HG03060 (cell line): ENCODE data around the gene HEATR3.

Source experiments
- ATAC-seq: cut with Tn5 transposase; IDR thresholded peaks from one replicate; pipeline ENCODE4 v1.9.1; 2021; ENCODE audit warnings: low read depth, moderate number of reproducible peaks; ENCODE audit not compliant: unreplicated experiment

Gene HEATR3

DNA sequence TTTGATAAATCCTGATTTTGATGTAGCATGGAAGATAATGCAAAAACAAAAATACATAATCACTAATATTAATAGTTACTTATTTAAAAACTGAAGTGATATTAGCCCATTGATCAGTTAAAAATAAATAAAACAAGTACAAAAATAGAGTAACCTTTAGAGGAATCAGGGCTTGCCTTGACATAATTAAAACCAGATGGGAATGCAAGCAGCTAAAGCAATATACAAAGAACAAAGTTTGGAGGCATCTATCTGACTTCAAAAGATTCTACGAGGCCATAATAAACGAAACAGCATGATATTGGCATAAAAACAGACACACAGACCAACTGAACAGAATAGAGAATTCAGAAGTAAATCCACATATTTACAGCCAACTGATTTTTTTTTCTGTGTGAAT is 15.0 kb upstream of the HEATR3 start:
- ATAC-seq, result no peak

DNA sequence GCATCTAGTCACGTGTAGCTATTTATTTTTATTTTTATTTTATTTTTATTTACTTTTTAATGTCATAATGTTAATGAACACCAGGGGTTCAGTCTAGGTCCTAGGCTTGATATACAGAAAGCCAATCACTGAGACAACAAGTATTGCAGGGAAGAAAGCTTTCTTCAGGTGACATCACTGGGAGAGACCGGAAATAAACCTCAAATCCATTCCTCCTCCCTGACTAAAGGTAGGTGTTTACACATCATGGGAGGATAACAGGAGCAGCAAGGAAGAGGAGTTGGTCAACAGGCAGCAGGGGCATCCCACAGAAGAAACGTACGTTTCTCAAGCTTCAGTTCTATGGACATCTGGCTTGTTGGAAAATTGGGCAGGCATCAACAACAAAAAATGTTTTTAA is 9.5 kb upstream of the HEATR3 start:
- no peak for ATAC-seq

DNA sequence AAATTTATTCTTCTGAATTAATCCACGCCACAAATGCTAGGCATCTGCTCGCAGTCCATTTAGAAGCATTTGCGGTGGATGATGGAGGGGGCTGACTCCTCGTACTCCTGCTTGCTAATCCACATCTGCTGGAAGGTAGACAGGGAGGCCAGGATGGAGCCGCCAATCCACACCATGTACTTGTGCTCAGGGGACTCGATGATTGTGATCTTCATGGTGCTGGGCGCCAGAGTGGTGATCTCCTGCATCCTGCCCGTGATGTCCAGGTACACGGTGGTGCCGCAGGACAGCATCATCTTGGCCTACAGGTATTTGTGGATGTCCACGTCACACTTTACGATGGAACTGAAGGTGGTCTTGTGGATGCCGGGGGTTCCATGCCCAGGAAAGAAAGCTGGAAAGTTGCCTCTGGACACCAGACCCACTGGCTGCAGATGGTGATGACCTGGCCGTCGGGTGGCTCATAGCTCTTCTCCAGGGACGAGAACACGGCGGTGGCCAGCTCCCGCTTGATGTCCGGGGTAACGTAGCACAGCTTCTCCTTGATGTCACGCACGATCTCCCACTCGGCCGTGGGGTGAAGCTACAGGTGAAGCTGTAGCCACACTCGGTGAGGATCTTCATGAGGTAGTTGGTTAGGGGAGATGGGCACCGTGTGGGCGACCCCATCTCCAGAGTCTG is 7.5 kb upstream of the HEATR3 start:
- ATAC-seq, result no peak

DNA sequence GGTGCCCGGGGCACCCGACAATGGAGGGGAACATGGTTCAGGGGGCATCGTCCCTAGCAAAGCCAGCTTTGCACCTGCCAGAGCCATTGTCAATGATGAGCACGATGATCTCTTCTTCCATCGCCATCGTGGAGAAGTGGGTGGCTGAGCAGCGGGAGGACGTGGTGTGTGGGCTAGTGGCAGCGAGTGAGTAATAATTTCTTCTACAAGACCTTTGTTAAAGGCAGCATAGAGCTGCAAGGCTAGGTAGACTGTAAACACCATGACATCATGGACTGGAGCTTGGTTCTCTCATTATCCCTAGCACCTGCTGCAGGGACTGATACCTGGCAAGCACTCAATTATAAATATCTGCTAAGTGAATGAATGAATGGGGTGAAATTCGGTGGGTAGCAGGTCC is 6.7 kb upstream of the HEATR3 start:
- no peak for ATAC-seq

DNA sequence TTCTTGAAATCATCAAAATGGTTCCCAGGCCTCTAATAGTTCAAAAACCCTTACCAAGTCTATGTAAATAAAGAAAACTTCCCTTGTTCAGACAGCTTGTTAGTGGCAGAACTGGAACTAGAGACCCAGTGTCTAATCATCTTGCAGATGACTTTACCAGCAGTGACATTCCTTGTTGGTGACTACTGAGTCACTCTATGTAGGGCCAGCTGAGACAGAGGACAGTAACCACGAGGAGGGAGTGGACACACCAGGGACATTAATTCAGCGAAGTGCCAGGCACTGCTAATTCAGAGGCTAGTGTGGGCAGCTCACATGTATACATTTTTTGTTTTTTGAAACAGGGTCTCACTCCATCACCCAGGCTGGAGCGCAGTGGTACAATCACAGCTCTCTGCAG is 6.1 kb upstream of the HEATR3 start:
- no peak for ATAC-seq

DNA sequence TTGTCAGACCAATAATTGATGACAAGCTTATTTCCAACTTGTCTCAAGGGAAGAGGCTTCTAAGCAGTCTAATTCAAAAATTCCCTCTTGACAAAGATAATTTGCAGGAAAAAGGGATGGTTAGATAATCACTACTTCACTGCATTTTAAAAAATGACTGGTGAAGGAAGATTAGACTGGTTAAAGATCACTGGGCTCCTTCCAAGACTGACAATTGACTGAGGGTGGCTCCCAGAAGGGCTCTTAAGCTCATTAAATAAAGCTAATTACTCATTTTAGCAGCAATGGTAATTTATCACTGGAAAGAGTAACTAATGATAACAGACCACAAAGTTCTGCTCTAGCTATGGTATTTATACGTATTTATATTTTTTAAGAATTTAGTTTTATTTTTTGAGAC is 4.4 kb upstream of the HEATR3 start:
- no peak for ATAC-seq

DNA sequence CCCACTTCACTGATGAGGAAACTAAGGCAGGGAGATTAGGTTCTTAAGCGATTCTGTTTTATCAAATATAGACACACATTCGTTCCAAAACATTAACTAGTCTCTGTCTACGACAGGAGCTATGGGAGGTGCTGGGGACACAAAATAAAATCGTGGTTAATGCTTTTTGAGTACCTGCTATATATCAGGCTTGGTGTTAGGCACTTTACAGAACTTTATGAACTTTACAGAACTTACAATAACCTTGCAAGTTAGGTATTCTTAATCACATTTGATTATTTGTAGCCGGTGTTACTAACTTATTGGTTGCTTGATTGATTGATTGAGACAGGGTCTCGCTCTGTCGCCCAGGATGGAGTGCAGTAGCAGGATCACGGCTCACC is 538 bp upstream of the HEATR3 start:
- no peak for ATAC-seq

DNA sequence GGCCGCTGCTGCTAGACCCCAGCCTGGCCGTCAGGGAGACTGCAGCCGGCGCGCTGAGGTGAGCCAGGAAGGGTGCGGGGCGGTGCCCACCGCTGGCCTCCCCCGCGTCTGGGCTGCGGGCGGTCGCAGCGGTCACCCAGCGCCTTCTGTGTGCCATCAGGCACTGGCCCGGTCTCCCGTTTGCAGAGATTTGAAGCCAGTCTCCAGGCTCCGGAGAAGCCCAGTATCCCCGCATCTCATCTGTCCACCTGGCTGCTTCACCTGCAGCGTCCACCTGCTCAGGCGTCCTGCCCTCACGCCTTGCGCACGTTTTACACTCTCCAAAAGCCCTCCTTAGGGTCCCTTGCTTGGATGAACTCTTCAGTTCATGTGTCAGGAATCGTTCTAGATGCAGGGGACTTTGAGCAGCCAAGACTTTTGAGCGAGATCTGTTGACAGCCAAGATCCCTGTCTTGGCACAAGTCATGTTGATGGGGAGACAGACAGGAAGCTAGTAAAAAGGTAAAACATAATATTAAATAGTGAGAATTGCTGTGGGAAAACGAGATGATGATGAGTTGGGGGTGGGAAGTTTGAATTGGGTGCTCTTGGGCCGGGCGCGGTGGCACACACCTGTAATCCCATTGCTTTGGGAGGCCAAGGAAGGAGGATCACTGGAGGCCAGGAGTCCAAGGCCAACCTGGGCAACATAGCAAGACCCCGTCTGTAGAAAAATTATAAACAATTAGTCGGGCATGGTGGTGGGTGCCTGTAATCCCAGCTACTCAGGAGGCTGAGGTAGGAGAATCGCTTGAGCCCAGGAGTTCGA is 916 bp downstream of the HEATR3 start:
- ATAC-seq, result peak; percentile 16

DNA sequence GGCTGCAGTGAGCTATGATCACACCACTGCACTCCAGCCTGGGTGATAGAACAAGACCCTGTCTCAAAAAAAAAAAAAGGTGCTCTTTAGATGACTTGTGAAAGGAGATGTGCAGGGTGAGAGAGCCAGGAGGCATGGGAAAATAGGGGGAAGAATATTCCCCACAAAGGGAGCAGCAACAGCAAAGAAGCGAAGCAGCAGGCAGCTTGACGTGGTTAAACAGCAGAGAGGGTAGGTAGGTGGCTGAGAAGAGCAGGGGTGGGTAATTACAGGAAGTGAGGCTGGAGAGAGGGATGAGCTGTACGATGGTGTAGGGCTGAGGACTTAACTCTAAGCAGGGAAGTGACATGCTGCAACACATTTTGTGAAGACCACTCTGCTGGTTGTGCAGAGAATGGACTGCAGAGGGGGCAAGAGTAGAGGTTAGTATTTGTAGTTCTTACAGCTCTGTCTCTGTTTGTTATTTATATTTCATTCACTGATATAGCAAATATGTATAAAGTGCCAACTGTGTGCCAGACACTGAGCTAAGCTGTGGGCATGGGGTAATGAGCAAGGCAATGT is 1.6 kb downstream of the HEATR3 start:
- ATAC-seq, result no peak

DNA sequence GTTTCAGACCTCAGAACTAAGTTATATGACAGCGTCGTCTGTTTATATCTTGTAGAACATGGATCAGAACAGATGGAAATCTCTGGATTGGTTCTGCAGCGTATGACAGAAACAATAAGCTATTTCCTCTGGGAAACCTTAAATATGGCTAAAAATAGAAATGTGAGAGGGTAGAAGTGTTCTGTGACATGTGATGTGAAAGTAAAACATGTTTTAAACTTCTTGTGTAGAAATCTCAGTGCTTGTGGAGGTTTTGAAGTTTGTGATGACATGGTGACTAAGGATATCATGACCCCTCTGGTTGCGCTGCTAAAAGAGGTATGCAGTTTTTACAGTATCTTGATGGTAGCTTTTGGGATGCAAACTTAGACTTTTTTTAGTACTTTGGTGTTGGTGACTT is 2.8 kb downstream of the HEATR3 start:
- ATAC-seq, result no peak

DNA sequence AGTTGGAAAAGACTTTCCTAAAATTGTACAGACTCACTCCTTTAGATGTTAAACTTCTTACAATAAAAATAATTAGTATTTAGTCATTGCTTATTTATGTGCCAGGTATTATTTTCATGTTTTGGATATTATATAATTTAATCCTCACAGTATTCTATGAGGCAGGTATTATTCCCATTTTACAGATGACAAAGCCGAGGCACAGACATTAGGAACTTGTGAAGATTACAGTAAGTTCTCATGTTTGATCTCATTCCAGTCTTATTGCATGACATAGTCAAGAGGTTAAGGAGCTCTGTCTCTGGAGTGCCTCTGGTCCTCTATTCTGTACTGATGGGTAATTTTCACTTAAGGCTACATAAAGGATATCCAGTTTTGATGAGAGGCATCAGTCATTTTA is 3.3 kb downstream of the HEATR3 start:
- ATAC-seq, result no peak

DNA sequence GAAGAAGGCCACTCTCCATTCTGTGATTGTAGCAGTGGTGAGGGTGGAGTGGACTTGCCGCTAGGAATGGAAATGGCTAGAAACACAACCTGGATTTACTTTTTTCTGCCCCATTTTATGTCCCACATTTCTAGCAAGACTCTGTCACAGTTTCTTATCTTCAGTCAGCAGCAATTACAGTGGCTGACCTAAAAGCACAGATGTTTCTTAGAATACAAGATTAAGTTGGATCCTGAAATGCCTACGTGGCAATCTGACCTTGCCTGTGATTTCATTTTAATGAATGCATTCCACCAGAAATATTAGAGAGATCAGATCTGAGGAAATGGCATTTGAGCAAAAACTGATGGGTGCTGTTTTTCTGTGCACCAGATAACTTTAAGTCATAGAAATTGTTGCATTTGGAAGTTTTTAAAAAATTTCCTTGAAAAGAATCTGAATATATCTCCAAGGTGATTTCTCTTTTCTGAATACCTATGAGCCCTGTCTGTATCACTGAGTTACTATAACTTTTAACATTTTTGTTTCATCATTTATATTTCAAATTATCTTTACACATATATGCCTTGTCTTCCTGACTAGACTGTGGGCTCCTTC is 5.4 kb downstream of the HEATR3 start:
- ATAC-seq, result no peak

DNA sequence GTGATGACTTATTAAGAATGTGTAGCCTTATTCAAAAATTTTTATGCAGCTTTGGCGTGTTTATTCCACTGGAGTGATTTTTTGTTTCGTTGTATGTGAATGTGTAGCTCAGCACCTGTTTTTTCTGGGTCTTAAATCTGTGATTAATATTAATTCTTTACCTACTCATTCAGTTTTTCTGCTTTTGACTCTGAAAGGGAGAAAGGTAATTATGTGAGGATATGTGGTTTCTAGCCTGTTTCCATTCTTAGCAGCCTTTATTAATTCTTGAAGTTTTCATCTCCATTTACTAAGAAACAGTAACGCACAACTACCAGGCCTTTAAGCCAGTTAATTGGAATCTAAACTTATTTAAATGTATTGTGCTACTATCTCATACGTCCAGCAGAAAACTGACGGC is 7.0 kb downstream of the HEATR3 start:
- no peak for ATAC-seq

DNA sequence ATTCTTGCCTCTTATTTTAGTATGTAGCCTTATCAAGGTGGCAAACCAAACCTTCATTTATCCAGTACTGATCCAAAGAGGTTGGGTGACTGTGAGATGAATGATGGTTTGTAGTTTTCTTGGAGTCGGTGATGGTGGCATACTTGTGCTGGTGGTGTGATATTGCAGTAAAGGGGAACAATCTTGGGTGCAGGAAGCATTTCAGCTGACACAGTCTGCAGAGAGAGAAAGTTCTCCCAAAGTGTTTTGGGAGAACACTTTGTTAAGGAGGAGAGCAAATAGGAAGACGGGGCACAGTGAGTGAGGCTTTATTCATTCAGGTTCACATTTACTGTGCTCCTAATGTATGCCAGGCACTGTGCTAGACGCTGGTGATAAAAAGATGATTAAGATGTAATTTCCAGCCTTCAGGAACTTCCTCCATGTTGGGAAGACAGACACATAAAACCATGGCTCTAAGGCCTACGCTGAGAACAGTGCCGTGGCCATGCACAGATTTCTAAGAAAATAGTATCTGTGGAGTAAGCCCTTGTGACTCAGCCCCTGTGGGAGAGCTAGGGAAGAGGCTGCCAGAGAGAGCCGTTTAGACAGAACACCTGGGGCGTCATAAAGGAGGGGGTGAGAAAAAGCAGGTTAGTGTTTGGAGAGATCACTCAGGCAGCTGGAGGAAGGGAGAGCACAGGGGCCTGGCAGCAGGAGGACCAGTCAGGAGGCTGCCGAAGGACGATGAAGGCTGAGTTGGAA is 13.8 kb downstream of the HEATR3 start:
- ATAC-seq, result no peak

DNA sequence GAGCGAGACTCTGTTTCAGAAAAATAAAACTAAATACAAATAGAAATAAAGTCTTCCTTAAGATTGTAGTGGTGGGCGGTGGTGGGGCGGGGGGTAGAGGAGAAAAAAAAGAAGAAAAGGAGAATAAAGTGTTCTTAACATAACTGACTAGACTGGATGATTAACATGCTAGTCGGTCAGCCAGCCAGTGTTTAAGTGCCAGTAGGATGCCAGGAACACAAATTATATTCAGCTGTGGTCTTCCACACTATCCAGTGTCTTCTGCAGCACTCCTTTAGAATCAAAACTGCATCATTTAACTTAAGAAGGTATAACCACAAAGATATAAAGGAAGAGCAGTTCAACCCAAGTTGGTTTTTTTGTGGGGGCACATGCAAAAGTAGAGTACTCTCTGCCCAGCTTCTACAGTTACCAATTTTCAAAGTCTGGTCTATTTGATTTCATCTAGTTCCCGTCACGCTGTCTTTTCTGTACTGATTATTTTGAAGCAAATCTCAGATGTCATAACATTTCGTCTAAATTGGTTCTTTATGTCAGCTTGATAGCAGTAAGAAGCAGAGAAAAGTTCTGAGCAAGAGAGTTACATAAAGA is 15.8 kb downstream of the HEATR3 start:
- ATAC-seq, result no peak

DNA sequence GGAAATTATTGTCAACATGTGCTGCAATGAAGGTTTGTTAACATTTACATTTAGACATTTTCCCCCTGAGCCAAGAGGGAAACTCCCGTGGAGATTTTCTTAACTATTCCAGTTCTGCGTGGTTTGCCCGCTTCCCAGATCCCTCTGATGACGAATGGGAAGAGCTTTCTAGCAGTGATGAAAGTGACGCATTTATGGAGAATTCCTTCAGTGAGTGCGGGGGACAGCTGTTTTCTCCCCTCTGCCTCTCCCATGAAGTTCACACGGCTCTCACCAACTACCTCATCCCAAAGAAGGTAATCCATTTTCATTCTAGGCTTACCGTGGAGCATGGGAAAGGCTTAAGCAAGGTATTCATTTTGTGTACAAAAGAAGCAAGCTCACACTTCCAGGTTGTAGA is 18.2 kb downstream of the HEATR3 start:
- no peak for ATAC-seq

DNA sequence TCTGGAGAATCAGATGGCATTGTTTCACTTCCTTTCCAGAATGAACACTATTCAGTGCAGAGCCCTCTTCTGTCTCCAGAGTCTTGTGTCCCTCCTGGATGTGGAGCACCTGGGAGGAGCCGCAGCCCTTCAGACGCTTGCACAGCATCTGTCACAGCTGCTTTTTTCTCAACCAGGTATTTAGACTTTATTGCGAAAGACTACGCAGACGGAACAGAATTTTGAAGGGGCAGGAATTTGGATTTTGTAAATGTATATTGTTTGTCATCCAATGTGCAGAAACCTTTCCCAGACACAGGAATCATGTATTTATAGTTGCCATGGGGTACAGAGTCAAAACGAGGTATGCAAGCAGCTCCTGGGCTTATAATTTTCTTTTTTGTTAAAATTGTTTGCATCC is 20.4 kb downstream of the HEATR3 start:
- ATAC-seq, result no peak

DNA sequence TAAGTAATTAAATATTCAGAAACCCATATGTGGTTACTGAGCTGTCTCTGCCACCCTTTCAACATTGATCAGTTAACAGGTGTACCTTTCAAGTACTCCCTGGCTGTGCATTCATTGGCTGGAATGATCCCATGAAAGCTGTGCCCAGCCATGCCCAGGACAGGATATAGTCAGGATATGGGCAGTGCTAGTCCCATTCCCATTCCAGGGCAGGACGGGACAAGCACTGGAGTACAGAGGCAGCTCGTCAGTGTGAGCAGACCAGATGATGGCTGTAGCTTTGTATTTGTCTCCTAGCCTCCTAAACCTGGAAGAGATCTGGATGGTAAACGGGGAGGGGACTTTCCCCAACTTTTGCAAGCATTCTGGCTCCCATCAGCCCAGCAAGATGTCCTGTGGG is 22.5 kb downstream of the HEATR3 start:
- ATAC-seq, result no peak

DNA sequence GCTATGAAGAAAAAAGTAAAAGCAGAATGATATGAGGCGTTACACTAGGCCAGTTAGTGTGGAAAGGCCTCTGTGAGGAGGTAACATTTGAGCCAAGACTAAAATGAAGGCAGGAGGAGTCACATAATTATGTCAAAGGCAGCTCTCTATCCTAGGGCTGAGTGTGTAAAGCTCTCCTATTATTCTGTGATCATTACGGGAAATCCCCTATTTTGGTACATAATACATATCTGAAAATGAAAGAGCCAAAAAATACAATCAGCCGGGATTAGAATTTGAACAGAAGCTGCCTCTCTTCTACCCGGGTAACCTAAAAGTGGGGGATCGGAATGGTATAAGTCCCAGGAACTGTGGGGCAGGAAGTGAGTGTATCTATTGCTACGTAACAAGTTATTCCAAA is 27.1 kb downstream of the HEATR3 start:
- ATAC-seq, result no peak
